Measurements from ENCODE around the gene NSDHL. TPM values are rescaled to one million over a fixed set of nuclear protein-coding genes. Genes with fewer than 3 reads are reported as not detected.

The NSDHL gene
- total RNA-seq, 4 donors from 2014 or later: 17.8 to 38.8 (median 26.9) TPM

DNA sequence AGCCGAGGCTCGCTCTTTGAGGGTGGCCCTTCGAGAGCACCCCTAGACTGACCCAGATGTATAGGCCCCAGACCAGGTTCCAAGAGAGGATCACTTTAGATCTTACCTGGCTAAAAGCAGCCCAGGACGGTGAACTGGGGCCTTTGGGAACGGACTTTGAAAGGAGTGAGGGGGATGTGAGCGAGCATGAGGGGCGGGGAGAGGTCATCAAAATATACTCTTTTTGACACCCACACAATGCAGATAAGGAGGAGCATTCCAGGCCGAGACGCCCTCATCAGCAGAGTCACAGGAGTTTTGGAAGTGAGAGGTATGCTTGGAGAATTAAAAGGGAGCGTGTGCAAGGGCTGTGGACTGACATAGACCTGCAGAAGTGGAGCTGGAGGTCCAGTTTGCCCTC lies 528 bp downstream of the NSDHL start:
- TF ChIP-seq, protein P1, sequence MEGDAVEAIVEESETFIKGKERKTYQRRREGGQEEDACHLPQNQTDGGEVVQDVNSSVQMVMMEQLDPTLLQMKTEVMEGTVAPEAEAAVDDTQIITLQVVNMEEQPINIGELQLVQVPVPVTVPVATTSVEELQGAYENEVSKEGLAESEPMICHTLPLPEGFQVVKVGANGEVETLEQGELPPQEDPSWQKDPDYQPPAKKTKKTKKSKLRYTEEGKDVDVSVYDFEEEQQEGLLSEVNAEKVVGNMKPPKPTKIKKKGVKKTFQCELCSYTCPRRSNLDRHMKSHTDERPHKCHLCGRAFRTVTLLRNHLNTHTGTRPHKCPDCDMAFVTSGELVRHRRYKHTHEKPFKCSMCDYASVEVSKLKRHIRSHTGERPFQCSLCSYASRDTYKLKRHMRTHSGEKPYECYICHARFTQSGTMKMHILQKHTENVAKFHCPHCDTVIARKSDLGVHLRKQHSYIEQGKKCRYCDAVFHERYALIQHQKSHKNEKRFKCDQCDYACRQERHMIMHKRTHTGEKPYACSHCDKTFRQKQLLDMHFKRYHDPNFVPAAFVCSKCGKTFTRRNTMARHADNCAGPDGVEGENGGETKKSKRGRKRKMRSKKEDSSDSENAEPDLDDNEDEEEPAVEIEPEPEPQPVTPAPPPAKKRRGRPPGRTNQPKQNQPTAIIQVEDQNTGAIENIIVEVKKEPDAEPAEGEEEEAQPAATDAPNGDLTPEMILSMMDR (IDR thresholded peaks at IDR 0.05; ENCODE audit: low read depth): no peak

DNA sequence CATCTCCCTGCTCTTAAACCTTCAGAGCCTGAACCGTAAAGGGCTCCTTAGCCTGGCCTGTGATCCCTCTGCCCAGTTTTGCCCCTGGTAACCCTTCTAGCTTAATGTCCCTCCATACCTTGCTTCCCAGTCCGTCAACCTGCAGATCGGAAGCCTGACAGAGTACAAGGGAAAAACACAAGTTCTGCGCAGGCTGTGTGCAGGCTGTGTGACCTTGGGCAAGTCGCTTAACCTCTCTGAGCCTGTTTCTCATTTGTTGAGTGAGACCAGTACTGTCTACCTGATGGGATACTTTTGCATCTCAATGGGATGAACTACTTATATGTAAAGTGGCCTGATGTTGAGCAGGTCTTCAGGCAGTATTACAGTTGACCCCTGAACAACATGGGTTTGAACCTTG lies 1.7 kb downstream of the NSDHL start:
- TF ChIP-seq, protein P1 (IDR thresholded peaks at IDR 0.05; ENCODE audit: low read depth): no peak

DNA sequence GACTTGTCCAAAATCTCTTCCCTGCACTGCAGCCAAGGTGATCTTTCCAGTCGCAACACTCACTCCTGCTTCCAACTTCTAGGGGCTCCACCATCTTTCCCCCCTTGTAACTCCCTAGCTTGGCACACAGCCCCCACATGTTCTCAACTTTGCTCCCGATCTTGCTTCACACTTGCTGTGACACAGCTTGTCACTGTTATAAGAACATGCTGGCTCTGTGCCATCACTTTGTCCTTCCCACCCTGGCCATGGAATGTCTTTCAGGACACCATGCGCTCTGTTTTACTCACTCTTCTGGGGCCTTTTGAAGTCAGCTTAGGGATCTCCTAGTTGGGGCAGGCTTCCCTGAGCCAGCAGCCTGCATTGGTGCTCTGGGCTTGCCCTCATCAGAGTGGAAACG lies 2.5 kb downstream of the NSDHL start:
- TF ChIP-seq, protein P1 (IDR thresholded peaks at IDR 0.05; ENCODE audit: low read depth): no peak

DNA sequence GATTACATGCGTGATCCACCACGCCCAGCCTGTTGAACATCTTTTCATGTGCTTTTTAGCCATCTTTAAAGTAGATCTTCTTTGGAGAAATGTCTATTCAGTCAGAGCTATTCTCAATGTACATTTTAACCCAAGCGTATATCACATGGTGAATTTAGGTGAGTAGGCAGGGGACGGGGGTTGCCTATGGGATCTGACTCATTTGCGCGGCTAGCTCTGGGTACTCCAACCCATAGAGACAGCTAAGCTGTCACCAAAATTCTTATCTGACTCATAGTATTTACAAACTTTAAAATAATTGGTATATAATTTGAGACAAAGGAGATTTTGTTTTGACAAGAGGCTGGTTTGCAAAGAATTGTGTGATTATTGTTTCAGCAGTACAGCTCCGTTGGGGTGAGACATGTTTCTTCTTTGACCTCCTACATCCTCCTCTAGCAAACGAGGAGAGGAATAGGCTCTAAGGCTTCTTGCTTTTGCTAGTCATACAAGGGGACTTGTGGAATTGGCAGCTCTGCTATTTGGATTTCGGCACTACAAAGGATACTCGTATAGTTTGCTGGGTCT lies 12.0 kb downstream of the NSDHL start:
- TF ChIP-seq, protein P1 (IDR thresholded peaks at IDR 0.05; ENCODE audit: low read depth): no peak

DNA sequence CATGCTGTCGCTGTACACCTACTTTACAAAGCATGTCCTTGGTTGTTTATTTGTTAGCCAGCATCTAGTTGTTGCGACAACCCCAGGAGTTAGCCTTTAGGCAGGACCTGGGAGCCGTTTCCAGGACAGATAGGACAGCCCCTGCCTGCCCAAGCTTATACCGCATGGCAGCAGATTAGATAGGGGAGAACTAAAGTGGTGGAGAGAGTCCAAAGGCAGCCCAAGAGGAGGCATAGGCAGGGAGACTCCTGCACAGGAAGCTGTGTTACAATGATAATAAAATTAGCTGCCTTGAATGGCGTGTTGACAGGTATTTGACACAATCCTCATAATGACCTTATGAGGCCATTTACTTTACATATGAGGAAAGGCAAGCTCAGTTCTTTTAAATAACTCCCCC lies 13.0 kb downstream of the NSDHL start:
- TF ChIP-seq, protein P1 (IDR thresholded peaks at IDR 0.05; ENCODE audit: low read depth): no peak

DNA sequence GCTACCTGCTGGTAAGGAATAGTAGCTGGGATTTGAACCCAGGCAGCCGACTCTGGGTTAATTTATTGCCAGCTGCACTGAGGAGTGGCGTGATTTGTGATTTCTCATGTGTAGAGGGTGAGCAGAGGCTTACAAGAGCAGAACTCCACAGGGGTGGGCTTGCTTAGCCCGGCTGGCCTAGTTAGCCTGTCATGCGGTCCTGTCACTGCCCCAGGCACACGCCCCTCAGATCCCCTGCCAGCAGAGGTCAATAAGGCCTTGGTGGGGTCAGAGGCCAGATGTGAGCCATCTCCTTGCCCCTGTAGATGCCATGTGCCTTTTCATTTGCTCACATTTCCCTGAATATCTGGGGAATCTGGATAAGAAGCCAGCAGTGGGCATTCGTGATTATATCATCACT lies 13.4 kb downstream of the NSDHL start:
- TF ChIP-seq, protein P1 (IDR thresholded peaks at IDR 0.05; ENCODE audit: low read depth): no peak

DNA sequence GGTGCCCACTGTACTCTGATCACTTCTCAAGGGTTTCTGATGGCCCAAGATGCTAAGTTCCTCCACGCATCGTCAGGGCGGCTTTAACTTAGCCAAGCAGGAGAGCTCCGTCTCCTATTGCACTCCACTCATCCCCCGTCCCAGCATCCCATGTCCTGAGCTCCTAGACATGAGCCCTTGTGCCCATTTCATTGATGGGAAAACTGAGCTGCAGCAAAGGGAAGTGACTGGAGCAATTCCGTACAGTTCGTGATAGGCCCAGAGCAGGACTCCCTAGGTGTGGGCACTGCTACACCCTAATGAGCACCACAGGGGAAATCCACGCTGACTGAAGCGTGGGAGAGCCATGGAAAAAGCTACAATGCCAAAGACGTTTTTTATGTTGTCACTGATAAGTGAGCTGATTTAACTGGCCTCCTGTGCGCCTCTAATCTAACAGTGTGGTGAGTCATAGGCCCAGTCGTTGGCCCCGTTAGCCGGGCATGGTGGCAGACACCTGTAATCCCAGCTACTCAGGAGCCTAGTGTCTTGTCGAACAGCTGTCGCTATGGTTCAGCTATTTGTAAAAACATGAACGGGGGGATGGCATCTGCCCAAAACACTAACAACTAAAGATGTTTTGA lies 14.9 kb downstream of the NSDHL start:
- TF ChIP-seq, protein P1 (IDR thresholded peaks at IDR 0.05; ENCODE audit: low read depth): no peak

All from subcutaneous adipose tissue (tissue), 4 donors.